NB4 (cell line): ENCODE results near the gene SLC46A2.

Source experiments
- DNase-seq: peaks from one replicate; pipeline ENCODE4 v3.0.0; 2010; ENCODE audit warnings: low read depth
- H3K4me3 ChIP-seq: one replicate; pipeline ENCODE4 v1.5.1; 2011; ENCODE audit warnings: mild to moderate bottlenecking, low read depth, low read length, moderate library complexity
- CTCF ChIP-seq: IDR thresholded peaks from one replicate; pipeline ENCODE4 v1.5.1; 2012; ENCODE audit warnings: low read depth, low read length
- MAX ChIP-seq: IDR thresholded peaks from 2 replicates; pipeline ENCODE4 v1.6.1; 2011; ENCODE audit warnings: low read depth, low read length
- MYC ChIP-seq: IDR thresholded peaks from 2 replicates; pipeline ENCODE4 v1.6.1; 2011; ENCODE audit warnings: low read depth, low read length
- POLR2A ChIP-seq: IDR thresholded peaks from 2 replicates; pipeline ENCODE4 v1.6.1; 2011; ENCODE audit warnings: mild to moderate bottlenecking; ENCODE audit not compliant: insufficient read length; ENCODE audit errors: extremely low read depth

The SLC46A2 gene

GRCh38 chr9:112856843-112857242 lies 33.8 kb downstream of the SLC46A2 start:
- DNase-seq = no peak
- no peak for TF ChIP-seq POLR2A
- TF ChIP-seq MAX = no peak
- no peak for TF ChIP-seq MYC
- no peak for TF ChIP-seq CTCF
- no peak overlapping the region for H3K4me3 ChIP-seq

- DNase-seq = no peak
- H3K4me3 ChIP-seq = no peak overlapping the region
- no peak for TF ChIP-seq POLR2A
- no peak for TF ChIP-seq MAX
- TF ChIP-seq MYC = no peak
- no peak for TF ChIP-seq CTCF
Observed at GRCh38 chr9:112856200-112856599, 34.5 kb downstream of the SLC46A2 start.

GRCh38 chr9:112854657-112855056 lies 36.0 kb downstream of the SLC46A2 start:
- DNase-seq = no peak
- TF ChIP-seq MAX = no peak
- no peak for TF ChIP-seq MYC
- H3K4me3 ChIP-seq = no peak overlapping the region

GRCh38 chr9:112853882-112854585 lies 36.6 kb downstream of the SLC46A2 start:
- TF ChIP-seq MYC (no peak), POLR2A (no peak), MAX (no peak), CTCF (no peak)
- no peak for DNase-seq
- no peak overlapping the region for H3K4me3 ChIP-seq

- peak; percentile 32 for DNase-seq
- TF ChIP-seq CTCF (no peak), MYC (no peak), POLR2A (no peak), MAX (no peak)
- no peak overlapping the region for H3K4me3 ChIP-seq
Observed at GRCh38 chr9:112852741-112853504, 37.8 kb downstream of the SLC46A2 start.

GRCh38 chr9:112850840-112851239 lies 39.8 kb downstream of the SLC46A2 start:
- TF ChIP-seq POLR2A = no peak
- TF ChIP-seq MYC = no peak
- no peak for TF ChIP-seq MAX
- TF ChIP-seq CTCF = no peak
- H3K4me3 ChIP-seq = no peak overlapping the region
- DNase-seq = no peak
